A204.1 (cell line): ENCODE results near the gene TSPEAR.

ENCODE experiments used
- FAIRE-seq: peaks from 2 replicates; lab custom pipeline; 2012; peaks lifted over from hg19 to GRCh38; lab: Jason Lieb, UNC

Gene TSPEAR

GRCh38 chr21:44740742-44741141, 29.4 kb upstream of the TSPEAR start:
- no peak for FAIRE-seq

GRCh38 chr21:44739316-44739715, 27.9 kb upstream of the TSPEAR start:
- no peak for FAIRE-seq

GRCh38 chr21:44738621-44739020, 27.2 kb upstream of the TSPEAR start:
- no peak for FAIRE-seq

GRCh38 chr21:44737706-44738354, 26.5 kb upstream of the TSPEAR start:
- FAIRE-seq = no peak

- no peak for FAIRE-seq
Observed at GRCh38 chr21:44736291-44737004, 25.1 kb upstream of the TSPEAR start.

GRCh38 chr21:44735821-44736220, 24.4 kb upstream of the TSPEAR start:
- no peak for FAIRE-seq

- no peak for FAIRE-seq
Observed at GRCh38 chr21:44734841-44735240, 23.5 kb upstream of the TSPEAR start.

GRCh38 chr21:44734026-44734745, 22.8 kb upstream of the TSPEAR start:
- FAIRE-seq = no peak

GRCh38 chr21:44732956-44733355, 21.6 kb upstream of the TSPEAR start:
- no peak for FAIRE-seq

- FAIRE-seq = no peak
Observed at GRCh38 chr21:44732263-44732662, 20.9 kb upstream of the TSPEAR start.

- no peak for FAIRE-seq
Observed at GRCh38 chr21:44730951-44731579, 19.7 kb upstream of the TSPEAR start.

- FAIRE-seq = no peak
Observed at GRCh38 chr21:44730028-44730395, 18.6 kb upstream of the TSPEAR start.

- no peak for FAIRE-seq
Observed at GRCh38 chr21:44729336-44730027, 18.1 kb upstream of the TSPEAR start.

GRCh38 chr21:44728716-44729115, 17.3 kb upstream of the TSPEAR start:
- FAIRE-seq = no peak

GRCh38 chr21:44727757-44728156, 16.4 kb upstream of the TSPEAR start:
- no peak for FAIRE-seq

GRCh38 chr21:44727321-44727720, 15.9 kb upstream of the TSPEAR start:
- FAIRE-seq = no peak

- FAIRE-seq = no peak
Observed at GRCh38 chr21:44726826-44727225, 15.5 kb upstream of the TSPEAR start.

- FAIRE-seq = no peak
Observed at GRCh38 chr21:44724926-44725325, 13.6 kb upstream of the TSPEAR start.

GRCh38 chr21:44724196-44724595, 12.8 kb upstream of the TSPEAR start:
- no peak for FAIRE-seq

GRCh38 chr21:44723177-44724131, 12.1 kb upstream of the TSPEAR start:
- FAIRE-seq = no peak

GRCh38 chr21:44722731-44723130, 11.4 kb upstream of the TSPEAR start:
- FAIRE-seq = no peak
